GM19397 (cell line): ENCODE results near the gene CHD8.
"Not testable (repeated sequence)": the region's sequence is repeated elsewhere in the genome, so short reads cannot be mapped to it uniquely, and the experiment has no call there.

ENCODE experiments used
- ATAC-seq: cut with Tn5 transposase; IDR thresholded peaks from one replicate; pipeline ENCODE4 v1.9.1; 2021; ENCODE audit warnings: mild to moderate bottlenecking, moderate library complexity; ENCODE audit not compliant: unreplicated experiment

CHD8 gene

DNA sequence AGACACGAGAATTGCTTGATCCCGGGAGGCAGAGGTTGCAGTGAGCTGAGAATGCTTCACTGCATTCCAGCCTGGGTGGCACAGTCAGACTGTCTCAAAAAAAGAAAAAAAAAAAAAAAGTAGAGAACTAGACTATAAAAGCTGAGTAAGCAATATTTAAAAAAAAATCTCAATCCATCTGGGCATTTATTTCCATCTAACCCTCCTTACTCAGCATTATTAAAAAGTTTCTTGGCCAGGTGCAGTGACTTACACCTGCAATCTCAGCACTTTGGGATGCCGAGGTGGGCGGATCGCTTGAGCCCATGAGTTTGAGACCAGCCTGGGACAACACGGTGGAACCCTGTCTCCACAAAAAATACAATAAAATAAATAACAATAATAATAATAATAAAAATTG lies 76.6 kb downstream of the CHD8 start:
- no peak for ATAC-seq

DNA sequence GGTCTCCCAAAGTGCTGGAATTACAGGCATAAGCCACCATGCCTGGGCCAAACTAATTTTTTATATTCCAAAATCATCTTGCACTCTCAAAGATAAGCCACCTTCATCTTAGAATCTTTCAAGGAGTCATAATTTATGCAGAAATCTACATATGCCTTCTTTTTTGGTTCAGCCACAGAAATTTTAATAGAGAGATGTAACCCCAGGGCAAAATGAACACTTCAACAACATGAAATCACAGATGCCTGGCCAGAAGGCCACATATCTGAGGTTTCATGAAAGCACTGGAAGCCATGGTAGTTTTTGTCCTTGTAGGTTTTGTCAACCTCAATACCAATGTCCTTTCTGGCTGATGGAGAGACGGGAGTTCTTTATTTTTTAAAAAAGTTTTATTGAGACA lies 81.9 kb downstream of the CHD8 start:
- ATAC-seq: no peak

DNA sequence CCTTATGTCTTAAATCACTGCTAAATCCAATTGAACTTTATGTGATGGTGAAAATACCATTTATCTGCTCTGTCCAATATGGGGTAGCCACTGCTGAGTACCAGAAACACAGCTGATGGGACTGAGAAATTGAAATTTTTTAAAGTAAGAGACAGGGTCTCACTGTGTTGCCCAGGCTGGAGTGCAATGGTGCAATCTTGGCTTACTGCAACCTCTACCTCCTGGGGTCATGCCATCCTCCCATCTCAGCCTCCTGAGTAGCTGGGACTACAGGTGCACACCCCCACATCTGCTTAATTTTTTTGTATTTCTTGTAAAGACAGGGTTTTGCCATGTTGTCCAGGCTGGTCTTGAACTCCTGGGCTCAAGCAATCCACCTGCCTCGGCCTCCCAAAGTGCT lies 83.1 kb downstream of the CHD8 start:
- ATAC-seq: not testable (repeated sequence)

DNA sequence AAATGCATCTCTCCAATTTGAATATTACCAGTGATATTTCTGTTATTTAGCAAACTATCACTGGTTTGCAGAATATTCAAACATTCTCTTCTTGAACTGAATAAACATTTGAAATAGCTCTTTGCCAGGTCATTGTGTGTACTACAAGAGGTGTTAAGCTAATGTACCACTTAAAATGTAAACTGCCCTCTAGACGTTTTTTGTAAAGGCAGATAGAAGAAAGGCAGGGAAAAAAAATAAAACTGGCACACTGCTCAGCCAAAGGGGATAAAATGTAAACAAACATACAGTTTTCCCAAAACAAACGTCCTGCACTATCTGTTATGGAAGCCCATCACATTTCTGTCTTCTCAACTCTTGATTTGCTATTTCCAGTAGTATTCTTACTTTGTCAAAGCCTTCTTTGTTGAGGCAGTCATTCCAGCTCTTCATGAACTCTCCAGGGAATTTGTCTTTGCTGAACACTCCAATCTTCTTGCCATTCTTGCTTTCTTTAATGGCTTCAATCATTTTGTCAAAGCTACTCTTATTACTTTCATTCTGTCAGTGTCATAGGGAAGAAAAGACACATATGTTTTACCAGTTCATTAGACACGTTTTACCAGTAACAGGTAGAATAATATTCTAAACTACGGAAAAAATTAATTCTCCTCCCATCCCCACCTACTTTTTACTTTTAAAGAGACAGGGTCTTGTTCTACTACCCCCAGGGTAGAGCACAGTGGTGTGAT lies 85.8 kb downstream of the CHD8 start:
- ATAC-seq: no peak

DNA sequence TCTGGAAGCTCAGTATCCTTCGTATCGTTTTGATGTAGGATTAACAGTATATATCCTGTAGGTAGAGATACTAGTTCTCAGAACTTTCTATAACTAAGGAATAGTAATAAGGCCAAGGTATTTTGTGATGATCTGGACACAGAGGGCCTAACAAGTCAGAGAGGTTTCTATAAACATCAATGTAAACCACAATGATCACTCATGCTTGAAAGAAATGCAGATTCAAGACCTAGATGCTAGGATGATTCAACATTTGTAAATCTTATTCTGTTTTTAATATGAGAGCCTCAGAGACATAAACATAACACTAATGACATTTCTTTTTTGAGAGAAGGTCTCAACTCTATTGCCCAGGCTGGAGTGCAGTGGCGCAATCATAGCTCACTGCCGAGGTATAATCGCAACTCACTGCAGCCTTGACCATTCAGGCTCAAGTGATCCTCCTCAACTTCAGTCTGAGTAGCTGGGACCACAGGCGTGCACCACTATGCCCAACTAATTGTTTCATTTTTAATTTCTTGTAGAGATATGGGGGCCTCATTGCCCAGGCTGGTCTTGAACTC lies 88.3 kb downstream of the CHD8 start:
- ATAC-seq: no peak

DNA sequence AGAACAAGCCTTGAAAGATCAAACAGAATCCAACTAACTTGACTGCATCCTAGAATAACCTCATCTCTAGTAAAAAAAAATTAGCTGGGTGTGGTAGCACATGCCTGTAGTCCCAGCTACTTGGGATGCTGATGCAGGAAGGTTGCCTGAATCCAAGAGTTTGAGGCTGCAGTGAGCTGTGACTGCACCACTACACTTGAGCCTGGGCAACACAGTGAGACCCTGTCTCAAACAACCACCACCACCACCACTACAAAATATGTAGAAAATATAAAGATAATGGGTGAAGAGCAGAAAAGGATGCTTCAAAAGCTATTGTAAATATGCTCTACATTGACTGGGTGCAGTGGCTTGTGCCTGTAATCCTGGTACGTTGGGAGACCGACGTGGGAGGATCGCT lies 99.4 kb downstream of the CHD8 start:
- no peak for ATAC-seq

DNA sequence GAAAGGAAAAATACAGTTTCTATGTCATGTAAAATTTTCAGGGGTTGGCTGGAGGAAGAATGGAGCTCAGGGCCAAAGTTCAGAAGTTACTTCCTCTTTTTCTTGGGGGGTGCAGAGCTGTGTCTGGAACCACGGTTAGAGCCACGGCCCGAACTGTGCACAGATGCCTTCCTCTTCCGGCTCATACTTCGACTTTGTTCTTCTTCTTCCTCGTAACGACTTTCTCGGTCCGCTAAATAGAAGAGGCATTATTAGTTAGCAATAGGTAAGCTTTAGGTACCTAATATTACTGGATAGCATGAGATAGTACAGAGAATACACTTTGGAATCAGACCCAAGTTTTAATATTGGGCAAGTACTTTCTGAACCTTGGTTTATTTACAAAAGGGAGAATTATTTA lies 103.3 kb downstream of the CHD8 start:
- no peak for ATAC-seq

DNA sequence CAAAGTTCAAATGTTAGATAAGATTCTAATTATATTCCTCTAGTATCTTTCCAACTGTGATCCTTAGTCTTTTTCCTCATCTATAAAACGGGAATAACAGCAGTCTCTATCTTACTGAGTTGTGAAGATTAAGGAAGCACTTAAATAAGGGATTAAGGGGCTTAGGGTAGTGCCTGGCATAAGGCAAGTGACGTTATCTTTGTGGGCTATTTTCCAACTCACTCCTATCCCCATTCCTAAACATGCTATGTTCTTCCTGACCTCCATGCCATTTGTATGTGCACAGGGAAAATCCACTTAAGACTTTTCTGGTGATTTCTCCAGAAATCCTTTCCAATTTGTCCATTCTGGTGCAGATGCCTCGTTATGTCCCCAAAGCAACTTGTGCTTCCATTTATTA lies 105.4 kb downstream of the CHD8 start:
- ATAC-seq: no peak

DNA sequence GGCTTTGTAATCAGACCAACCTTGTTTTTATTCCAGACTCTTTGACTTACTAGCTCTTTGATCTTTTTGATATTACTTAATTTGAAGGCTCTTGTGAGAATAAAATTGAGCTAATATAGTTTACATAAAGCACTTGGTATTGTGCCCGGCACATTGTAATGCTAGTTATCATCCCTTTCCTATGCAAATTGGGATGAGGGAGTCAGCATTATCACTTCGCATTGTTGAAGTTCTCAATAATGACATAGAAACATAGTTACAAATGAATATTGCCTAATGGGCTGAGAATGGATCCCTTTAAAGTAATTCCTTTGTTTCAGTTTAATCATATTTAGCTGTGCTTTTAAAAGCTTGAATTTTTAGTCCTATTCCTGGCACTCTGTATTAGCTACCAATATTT lies 108.7 kb downstream of the CHD8 start:
- ATAC-seq: no peak

DNA sequence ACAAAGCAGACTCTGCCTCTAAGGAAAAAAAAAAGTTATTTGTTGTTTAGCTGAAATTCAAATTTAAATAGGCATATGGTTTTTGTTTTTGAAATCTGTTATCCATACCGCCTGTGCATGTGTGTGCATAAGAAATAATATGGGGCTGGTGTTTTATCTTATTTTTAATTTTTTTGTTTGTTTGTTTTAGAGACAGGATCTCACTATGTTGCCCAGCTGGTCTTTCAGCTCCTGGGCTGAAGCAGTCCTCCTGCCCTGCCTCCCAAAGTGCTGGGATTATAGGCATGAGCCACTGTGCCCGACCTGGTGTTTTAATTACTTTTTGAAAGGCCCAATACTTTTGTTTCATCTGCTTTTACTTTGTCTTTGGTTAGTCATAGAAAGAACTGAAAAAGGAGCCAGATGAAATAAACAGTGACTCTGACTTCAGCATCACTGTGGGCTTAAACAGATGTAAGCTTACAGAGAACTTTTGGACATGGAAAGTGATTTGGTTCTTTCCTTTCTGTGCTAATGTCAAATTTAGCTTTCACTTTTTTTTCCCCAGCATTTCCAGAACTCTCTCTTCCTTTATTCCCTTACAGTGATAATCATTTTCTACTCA lies 109.3 kb downstream of the CHD8 start:
- ATAC-seq: no peak

DNA sequence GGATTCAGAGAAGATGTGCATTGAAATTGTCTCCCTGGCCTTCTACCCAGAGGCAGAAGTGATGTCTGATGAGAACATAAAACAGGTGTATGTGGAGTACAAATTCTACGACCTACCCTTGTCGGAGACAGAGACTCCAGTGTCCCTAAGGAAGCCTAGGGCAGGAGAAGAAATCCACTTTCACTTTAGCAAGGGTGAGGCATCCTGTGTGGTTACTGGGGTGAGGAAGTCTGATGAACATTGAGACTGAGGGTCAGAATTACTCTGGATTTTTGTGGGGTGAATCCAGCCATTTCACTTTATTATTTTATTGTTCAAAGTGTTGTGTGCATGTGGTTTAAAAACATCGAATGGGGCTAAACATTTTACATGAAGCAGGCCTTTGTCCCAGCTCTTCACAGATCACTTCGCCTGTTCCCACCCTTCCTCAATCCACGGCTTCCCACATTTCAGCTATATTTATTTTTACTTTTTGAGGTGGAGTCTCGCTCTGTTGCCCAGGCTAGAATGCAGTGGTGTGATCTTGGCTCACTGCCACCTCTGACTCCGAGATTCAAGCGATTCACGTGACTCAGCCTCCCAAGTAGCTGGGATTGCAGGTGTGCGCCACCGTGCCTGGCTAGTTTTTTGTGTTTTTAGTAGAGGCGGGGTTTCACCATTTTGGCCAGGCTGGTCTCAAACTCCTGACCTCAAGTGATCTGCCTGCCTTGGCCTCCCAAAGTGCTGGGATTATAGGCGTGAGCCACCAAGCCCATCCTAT lies 112.7 kb downstream of the CHD8 start:
- ATAC-seq: no peak
